ENCODE measurements around the gene TNFAIP2.

- TF ChIP-seq CTCF (conservative IDR thresholded peaks at IDR 0.05; ENCODE audit: low read length): no peak
- no peak for TF ChIP-seq EZH2phosphoT487 (IDR thresholded peaks at IDR 0.05; ENCODE audit: borderline replicate concordance)
These were observed 37.8 kb downstream of the TNFAIP2 start for GRCh38 chr14:103161054-103161397.

All from Loucy (cell line).